Neural progenitor cell (in vitro differentiated cells): ENCODE measurements around the gene NCOR2.

ENCODE experiments used
- EZH2phosphoT487 ChIP-seq: fragments of 200-600 bp; sonication (generic); IDR thresholded peaks from 2 replicates; pipeline ENCODE4 v1.6.1; 2017; ENCODE audit warnings: antibody characterized with exemption
- TF ChIP-seq, protein P1 (sequence below): fragments of 200-600 bp; sonication (generic); IDR thresholded peaks from 2 replicates; pipeline ENCODE4 v1.5.1; 2017; ENCODE audit warnings: antibody characterized with exemption, mild to moderate bottlenecking

DNA sequence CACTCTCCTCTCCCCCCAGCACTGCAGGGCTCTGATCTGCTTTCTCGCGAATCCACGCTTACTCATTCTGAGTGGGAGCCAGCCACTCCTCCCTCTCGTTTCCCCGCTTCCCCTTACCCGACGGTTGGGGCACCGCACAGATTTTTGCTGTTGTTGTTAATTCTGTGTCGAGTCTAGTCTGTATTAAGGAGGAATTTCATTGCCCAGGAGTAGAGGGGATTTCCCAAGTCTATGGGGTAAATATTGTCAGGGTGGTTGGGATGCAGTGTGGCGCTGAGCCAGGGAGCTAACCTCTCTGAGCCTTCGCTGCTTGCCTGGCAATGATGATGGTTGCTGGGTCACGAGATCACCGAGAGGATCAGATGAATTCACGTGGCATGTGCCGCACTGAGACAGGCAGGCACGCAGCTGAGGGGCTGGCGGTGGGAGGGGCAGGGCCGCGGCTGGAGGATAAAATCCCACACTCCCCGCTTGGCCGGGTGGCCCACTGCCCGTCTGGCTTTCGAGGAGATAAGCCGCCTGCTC is 18.5 kb downstream of the NCOR2 start:
- TF ChIP-seq, protein P1, sequence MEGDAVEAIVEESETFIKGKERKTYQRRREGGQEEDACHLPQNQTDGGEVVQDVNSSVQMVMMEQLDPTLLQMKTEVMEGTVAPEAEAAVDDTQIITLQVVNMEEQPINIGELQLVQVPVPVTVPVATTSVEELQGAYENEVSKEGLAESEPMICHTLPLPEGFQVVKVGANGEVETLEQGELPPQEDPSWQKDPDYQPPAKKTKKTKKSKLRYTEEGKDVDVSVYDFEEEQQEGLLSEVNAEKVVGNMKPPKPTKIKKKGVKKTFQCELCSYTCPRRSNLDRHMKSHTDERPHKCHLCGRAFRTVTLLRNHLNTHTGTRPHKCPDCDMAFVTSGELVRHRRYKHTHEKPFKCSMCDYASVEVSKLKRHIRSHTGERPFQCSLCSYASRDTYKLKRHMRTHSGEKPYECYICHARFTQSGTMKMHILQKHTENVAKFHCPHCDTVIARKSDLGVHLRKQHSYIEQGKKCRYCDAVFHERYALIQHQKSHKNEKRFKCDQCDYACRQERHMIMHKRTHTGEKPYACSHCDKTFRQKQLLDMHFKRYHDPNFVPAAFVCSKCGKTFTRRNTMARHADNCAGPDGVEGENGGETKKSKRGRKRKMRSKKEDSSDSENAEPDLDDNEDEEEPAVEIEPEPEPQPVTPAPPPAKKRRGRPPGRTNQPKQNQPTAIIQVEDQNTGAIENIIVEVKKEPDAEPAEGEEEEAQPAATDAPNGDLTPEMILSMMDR: no peak
- no peak for TF ChIP-seq EZH2phosphoT487
